Fibroblast of pulmonary artery (primary cell): ENCODE data around the gene TMEM94.

ENCODE experiments used
- DNase-seq: peaks from one replicate; pipeline ENCODE4 v3.0.0-alpha.2; 2010; ENCODE audit warnings: low read depth
- H3K4me3 ChIP-seq: replicated peaks from 2 replicates; pipeline ENCODE4 v1.5.1; 2011; ENCODE audit warnings: low read depth, mild to moderate bottlenecking, control low read depth, low read length, moderate library complexity
- CTCF ChIP-seq: IDR thresholded peaks from 2 replicates; pipeline ENCODE4 v1.5.1; 2011; ENCODE audit warnings: mild to moderate bottlenecking, control low read depth, low read length, inconsistent platforms; ENCODE audit errors: missing control alignments

The TMEM94 gene

DNA sequence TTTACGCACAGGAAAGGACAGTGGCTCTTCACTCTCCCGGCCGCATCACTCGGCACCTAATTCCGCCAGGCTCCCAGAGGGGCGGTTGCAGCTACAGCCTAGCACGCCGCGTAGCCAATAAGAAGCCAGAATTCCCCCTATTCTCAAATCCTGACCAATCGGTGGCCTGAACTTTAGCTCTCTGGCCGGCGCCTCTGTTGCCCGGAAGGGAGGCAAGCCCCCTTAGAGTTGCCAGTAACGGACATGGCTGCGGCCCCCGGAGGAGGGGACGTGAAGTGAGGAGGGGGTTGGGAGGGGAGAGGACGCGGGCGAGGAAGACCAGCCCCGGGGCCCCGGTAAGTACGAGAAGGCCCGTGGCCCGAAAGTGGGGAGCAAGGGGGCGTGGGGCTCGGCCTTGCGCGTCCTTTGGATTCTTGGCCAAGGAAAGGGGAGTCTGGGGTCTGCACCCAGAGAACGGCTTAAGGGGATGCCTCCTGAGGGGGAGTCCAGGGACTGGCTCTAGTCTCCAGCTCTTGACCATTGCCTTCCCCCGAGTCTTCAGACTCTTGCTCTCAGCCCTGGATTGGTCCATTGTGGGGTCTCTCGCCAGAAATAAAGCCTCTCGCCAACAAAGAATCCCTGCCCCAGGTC is at the start of gene TMEM94:
Gene TMEM94 (plus strand): TSS at position 219 of the 630 bp plus-strand sequence. CDS start 15,271 bp downstream, outside the sequence.
- TF ChIP-seq CTCF: no peak
- DNase-seq: peak; percentile 98
- peak within 1 kb of the TSS; percentile 95 for H3K4me3 ChIP-seq

- DNase-seq: no peak
- H3K4me3 ChIP-seq: no peak overlapping the region
- TF ChIP-seq CTCF: no peak
These were observed 48.6 kb upstream of the TMEM94 start for GRCh38 chr17:75407655-75408352.

DNA sequence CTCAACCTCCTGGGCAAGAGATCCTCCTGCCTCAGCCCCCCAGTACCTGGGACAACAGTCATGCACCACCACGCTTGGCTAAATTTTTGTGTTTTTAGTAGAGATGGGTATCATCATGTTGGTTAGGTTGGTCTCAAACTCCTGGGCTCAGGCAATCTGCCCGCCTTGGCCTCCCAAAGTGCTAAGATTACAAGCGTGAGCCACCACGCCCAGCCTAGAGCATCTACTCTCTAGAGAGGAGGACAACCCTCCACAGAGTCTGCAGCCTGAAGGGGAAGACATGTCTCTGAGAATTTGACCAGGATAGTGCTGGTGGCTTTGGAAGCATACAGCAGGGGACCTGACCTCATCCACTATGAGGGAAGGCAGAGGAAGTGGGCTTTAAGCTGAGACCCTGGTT is 46.3 kb upstream of the TMEM94 start:
- no peak for TF ChIP-seq CTCF
- no peak for DNase-seq
- H3K4me3 ChIP-seq: no peak overlapping the region

- no peak for DNase-seq
- TF ChIP-seq CTCF: no peak
- H3K4me3 ChIP-seq: no peak overlapping the region
These were observed 44.9 kb upstream of the TMEM94 start for GRCh38 chr17:75411328-75412067.

GRCh38 chr17:75412455-75413317 is 43.7 kb upstream of the TMEM94 start:
- H3K4me3 ChIP-seq: no peak overlapping the region

More at GRCh38 chr17:75412455-75413317, 43.7 kb upstream of the TMEM94 start:
- peak; percentile 82 for TF ChIP-seq CTCF
- DNase-seq: peak; percentile 81
